Thoracic aorta (tissue), 2 donors: ENCODE results near the gene WDFY1. TPM values are rescaled to one million over a fixed set of nuclear protein-coding genes. Genes with fewer than 3 reads are reported as not detected.

ENCODE experiments used
- ATAC-seq: fragments of 150-250 bp; one replicate; pipeline ENCODE4 v1.8.0; 2017; ENCODE audit warnings: low read depth; ENCODE audit not compliant: insufficient number of reproducible peaks, low FRiP score
- DNase-seq: peaks from one replicate; pipeline ENCODE4 v3.0.0-alpha.2; 2020; ENCODE audit warnings: low spot score
- H3K27ac ChIP-seq, 2 donors: fragments of 200-600 bp; sonication (generic); 1 replicate in 1 of 2; 2 replicates in 1 of 2; pipeline ENCODE4 v1.5.1; 2016; ENCODE audit warnings: mild to moderate bottlenecking in 2 of 2, moderate library complexity in 2 of 2
- H3K27me3 ChIP-seq: fragments of 200-600 bp; sonication (generic); replicated peaks from 2 replicates; pipeline ENCODE4 v1.6.0; 2016; ENCODE audit warnings: mild to moderate bottlenecking; ENCODE audit not compliant: insufficient read depth
- H3K36me3 ChIP-seq: fragments of 200-600 bp; sonication (generic); one replicate; pipeline ENCODE4 v1.5.1; 2016
- H3K4me1 ChIP-seq, 2 donors: fragments of 200-600 bp; sonication (generic); 1 replicate in 1 of 2; 2 replicates in 1 of 2; pipeline versions ENCODE4 v1.5.1 to v1.6.0; 2016; ENCODE audit warnings: low read depth in 2 of 2, mild to moderate bottlenecking in 1 of 2; ENCODE audit not compliant: control insufficient read depth in 1 of 2
- H3K4me3 ChIP-seq: fragments of 200-600 bp; sonication (generic); 2 replicates; pipeline ENCODE4 v1.5.1; 2016; ENCODE audit warnings: mild to moderate bottlenecking
- H3K9me3 ChIP-seq: fragments of 200-600 bp; sonication (generic); 2 replicates; pipeline ENCODE4 v1.5.1; 2016
- total RNA-seq, 2 donors: library from RNA; depleted of rRNA; stranded (reverse); fragments of >200 nt; gene quantifications; one replicate each; pipeline versions ENCODE4 v1.1.0 to v1.2.3, GENCODE V29; 2016
- TF ChIP-seq, protein P1 (sequence below): fragments of 200-600 bp; sonication (generic); IDR thresholded peaks from one replicate; pipeline ENCODE4 v1.5.1; 2019; ENCODE audit warnings: antibody characterized with exemption

The WDFY1 gene
- total RNA-seq, 2 donors from 2014 or later: 51.4 to 64.0 TPM

DNA sequence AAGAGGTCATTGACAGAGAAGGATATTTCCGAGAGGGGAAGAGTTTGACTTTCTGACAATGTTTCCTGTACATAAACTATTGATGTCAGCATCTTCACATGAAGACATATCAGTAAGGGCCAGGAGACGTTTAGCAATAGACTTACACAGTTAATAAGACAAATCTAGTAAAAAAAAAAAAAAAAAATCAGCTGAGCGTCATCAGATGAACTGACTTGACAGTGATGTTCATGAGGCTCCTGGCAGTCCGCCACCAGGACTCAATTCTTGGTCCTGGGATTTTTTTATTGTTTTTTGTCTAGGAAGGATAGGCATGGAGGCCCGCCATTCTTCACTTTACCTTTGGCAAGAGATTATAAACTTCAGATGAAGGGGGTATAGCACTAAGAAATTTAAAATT, 26.6 kb upstream of the WDFY1 start:
- H3K36me3 ChIP-seq: peaks cover 11% of the 10 kb centered on the region
- no peak for DNase-seq
- no peaks in the 10 kb centered on the region for H3K4me1 ChIP-seq
- ATAC-seq: no peak
- no peaks in the 10 kb centered on the region for H3K9me3 ChIP-seq
- no peaks in the 10 kb centered on the region for H3K27me3 ChIP-seq
- no peak overlapping the region for H3K4me3 ChIP-seq
- TF ChIP-seq, protein P1, sequence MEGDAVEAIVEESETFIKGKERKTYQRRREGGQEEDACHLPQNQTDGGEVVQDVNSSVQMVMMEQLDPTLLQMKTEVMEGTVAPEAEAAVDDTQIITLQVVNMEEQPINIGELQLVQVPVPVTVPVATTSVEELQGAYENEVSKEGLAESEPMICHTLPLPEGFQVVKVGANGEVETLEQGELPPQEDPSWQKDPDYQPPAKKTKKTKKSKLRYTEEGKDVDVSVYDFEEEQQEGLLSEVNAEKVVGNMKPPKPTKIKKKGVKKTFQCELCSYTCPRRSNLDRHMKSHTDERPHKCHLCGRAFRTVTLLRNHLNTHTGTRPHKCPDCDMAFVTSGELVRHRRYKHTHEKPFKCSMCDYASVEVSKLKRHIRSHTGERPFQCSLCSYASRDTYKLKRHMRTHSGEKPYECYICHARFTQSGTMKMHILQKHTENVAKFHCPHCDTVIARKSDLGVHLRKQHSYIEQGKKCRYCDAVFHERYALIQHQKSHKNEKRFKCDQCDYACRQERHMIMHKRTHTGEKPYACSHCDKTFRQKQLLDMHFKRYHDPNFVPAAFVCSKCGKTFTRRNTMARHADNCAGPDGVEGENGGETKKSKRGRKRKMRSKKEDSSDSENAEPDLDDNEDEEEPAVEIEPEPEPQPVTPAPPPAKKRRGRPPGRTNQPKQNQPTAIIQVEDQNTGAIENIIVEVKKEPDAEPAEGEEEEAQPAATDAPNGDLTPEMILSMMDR: no peak
- no peak overlapping the region for H3K27ac ChIP-seq

- Histone ChIP-seq H3K4me1 (no peaks in the 10 kb centered on the region), H3K4me3 (no peak overlapping the region), H3K36me3 (peaks cover 11% of the 10 kb centered on the region), H3K9me3 (no peaks in the 10 kb centered on the region), H3K27me3 (no peaks in the 10 kb centered on the region), H3K27ac (no peak overlapping the region)
- TF ChIP-seq, protein P1: peak; percentile 86
- ATAC-seq (no peak), DNase-seq (no peak)
Observed at GRCh38 chr2:223970343-223971128, 25.4 kb upstream of the WDFY1 start.

DNA sequence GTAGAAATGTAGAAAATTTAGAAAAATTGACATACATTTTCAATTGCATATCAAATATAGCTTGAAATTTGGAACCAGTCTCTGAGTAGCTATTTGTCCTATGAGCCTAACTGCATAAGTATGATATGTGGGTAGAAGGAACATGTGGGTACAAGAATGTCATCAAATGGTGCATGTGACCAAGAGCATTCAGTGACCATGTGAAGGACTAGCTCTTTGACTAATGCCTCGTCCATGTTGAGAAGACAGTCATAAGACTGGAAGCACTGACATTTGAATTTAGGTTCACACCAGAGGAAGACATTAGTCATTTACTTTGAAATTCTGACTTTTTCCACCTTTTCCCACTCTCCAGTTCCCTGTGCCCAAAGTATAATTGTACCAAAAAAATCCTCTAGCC, 24.7 kb upstream of the WDFY1 start:
- Histone ChIP-seq H3K27ac (no peak overlapping the region), H3K9me3 (no peaks in the 10 kb centered on the region), H3K4me1 (no peaks in the 10 kb centered on the region), H3K27me3 (no peaks in the 10 kb centered on the region), H3K4me3 (no peak overlapping the region), H3K36me3 (peaks cover 14% of the 10 kb centered on the region)
- no peak for DNase-seq
- ATAC-seq: no peak
- TF ChIP-seq, protein P1: no peak

DNA sequence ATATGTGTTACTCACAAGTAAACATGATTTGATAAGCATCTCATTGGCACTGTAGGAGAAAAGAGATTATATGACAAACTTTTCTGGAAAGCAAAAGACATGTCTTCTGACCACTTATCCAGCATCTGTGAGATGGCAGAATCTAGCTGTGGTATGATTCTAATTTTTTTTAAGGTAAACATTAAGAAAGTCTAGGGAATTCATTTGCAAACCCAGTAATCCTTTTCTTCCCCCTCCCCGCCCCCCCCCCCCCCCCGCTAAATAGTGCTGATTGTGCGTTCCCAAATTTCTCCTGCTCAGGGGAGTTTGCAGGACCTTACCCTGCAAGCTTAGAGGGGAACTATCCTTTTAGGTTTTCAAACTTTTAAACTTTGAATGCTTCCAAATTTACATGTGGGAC, 24.2 kb upstream of the WDFY1 start:
- TF ChIP-seq, protein P1: no peak
- H3K27ac ChIP-seq: no peak overlapping the region
- peaks cover 18% of the 10 kb centered on the region for H3K36me3 ChIP-seq
- H3K9me3 ChIP-seq: no peaks in the 10 kb centered on the region
- no peaks in the 10 kb centered on the region for H3K4me1 ChIP-seq
- H3K27me3 ChIP-seq: no peaks in the 10 kb centered on the region
- no peak overlapping the region for H3K4me3 ChIP-seq
- DNase-seq: no peak
- no peak for ATAC-seq

DNA sequence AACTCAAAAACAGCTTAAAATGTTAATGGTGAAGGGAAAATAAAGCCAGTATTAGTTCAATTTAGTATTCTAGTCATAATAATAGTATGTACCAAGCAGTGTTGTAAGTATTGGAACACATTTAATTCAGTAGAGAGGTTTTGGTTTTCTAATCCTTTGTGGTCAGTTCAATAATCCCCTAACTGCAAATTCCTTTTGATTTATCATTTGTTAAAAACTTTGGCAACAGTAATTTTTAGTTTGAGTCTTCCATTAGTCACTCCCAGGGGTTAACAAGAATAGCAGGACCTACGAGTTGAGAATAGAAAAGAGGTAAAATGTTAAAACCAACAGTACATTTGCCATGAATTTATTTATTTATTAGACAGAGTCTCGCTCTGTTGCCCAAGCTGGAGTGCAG, 22.8 kb upstream of the WDFY1 start:
- H3K27me3 ChIP-seq: no peaks in the 10 kb centered on the region
- DNase-seq (no peak), ATAC-seq (no peak)
- TF ChIP-seq, protein P1: no peak
- no peaks in the 10 kb centered on the region for H3K9me3 ChIP-seq
- H3K36me3 ChIP-seq: peaks cover 22% of the 10 kb centered on the region
- H3K4me3 ChIP-seq: no peak overlapping the region
- H3K27ac ChIP-seq: no peak overlapping the region
- peaks cover 0 to 3% of the 10 kb centered on the region in 2 donors for H3K4me1 ChIP-seq
